HG02943 (cell line): Measurements from ENCODE around the gene HAUS7.
A peak's percentile ranks its signal among the peaks of the same experiment; 100 is the strongest.

ENCODE experiments used
- ATAC-seq: cut with Tn5 transposase; IDR thresholded peaks from one replicate; pipeline ENCODE4 v1.9.1; 2021; ENCODE audit warnings: mild to moderate bottlenecking, low read depth, moderate library complexity; ENCODE audit not compliant: unreplicated experiment

The HAUS7 gene

GRCh38 chrX:153478746-153479145 is 8.4 kb upstream of the HAUS7 start:
- no peak for ATAC-seq

GRCh38 chrX:153477901-153478300 is 7.5 kb upstream of the HAUS7 start:
- no peak for ATAC-seq

GRCh38 chrX:153477364-153477857 is 7.0 kb upstream of the HAUS7 start:
- no peak for ATAC-seq

- ATAC-seq, result no peak
These were observed 6.4 kb upstream of the HAUS7 start for GRCh38 chrX:153476666-153477363.

DNA sequence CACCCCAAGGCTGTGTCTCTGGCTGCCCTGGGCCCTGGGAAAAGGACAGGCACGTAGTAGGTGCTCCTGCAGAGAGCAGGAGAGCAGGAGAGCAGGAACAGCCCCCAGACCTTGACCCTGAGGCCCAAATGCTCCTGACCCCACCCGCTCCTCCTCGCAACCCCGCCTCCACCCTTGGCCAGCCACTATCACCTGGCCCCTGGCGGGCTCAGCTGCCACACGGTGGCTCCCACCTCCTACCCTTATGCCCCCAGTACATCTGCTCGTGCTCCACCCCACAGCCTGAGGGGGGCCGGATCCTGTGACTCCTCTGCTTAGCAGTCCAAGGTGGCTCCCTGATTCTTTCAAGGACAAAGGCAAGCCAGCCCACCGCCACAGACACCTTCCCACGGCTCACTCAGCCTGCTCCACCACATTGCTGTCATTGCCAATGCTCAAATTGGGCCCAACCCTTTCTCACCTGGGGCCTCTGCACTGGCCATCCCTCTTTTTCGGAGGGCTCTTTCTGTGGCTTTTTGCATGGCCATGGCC is 5.4 kb upstream of the HAUS7 start:
- ATAC-seq, result no peak

DNA sequence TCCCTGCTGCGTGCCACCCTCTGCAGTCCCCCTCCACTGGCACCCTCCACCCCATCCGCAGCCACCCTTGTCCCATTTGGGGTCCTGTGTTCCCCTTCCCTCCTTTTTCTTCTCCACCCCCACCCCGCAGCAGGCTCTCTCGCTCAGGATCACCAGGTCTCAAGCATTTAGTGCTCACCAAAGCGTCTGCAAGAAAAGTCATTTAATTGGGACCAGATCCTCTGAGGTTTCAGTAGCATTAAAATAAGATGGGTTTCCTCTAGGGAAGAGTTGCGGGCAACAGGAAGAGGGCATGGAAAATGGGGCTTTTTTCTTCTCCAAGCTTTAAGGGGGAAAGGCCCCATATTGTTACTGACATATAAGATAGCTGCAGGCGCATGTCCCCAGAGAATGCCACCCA is 4.9 kb upstream of the HAUS7 start:
- ATAC-seq, result no peak

DNA sequence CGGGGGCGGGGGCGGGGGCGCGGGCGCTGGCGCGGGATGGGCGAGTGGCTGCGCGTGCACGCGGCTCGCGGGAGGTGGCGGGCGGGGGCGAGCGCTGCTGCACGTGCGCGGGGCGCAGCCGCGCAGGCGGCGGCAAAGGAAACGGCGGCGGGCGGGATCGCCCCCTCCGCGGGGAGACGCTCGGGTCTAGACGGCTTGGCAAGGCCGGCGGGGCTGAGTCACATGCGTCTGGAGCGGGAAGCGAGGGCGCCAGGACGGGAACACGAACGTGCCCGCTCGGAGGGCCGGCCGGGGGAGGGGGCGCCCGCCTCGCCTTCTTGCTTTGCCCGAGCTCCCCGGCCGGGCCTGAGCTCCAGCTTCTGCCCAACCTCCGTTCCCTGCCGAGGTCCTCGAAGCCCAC is 4.3 kb upstream of the HAUS7 start:
- ATAC-seq, result no peak

GRCh38 chrX:153474266-153474665 is 3.9 kb upstream of the HAUS7 start:
- no peak for ATAC-seq

- no peak for ATAC-seq
These were observed 2.8 kb upstream of the HAUS7 start for GRCh38 chrX:153473126-153473525.

DNA sequence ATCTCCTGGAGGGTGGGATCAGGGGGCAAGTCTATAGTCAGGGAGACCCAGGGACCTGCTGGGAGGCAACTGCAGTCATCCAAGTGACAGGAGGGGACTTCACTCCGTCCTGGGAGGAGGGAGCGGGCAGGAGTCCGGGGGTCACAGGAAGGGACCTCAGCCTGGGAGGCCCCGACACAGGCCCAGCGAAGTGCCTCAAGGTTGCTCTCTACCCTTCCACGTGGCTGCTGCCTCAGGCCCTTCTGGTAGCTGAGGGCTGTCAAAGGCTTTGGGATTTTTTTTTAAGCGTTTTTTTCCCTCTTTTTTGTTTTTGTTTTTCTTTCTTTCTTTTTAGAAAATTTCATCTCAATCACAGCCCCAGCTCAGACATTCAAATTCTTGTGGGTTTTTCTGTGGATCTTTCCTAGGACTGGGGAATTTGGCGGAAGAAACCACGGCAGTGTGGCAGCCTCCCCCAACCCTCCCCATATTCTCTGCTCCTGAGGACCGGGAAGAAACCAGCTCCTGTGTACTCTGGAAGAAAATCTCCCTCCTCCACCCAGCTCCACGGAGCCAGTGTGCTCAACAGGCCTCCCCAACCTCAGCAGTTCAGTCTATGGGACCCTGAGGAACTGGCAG is 1.4 kb upstream of the HAUS7 start:
- no peak for ATAC-seq

- peak; percentile 34 for ATAC-seq
These were observed 465 bp downstream of the HAUS7 start for GRCh38 chrX:153469811-153470410.

DNA sequence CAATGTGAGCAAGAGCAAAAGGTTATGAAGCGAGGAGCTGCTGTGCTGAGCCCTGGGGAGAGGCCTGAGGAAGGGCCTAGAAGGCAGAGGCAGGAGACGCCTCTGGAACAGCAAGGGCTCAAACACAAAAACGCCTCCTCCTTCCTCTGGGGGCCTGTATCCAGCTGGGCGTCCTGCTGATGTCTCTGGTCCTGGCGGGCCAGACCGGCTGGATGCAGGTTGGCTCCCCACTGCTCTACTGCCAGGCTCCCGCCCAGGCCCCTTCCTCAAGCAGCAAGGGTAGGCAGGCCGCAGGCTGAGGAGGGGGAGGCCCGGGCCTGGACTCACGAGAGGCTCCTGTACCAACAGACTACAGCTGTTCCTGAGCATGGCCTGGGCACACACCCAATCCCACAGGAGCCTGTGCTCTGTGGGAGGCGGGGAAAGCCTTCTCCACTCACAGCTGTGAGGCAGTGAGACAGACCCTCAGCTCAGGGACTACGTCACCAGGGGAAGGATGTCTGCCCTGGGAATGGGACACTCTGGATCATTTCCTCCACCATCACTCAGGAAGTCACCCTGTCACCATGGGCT is 2.3 kb downstream of the HAUS7 start:
- ATAC-seq, result no peak

DNA sequence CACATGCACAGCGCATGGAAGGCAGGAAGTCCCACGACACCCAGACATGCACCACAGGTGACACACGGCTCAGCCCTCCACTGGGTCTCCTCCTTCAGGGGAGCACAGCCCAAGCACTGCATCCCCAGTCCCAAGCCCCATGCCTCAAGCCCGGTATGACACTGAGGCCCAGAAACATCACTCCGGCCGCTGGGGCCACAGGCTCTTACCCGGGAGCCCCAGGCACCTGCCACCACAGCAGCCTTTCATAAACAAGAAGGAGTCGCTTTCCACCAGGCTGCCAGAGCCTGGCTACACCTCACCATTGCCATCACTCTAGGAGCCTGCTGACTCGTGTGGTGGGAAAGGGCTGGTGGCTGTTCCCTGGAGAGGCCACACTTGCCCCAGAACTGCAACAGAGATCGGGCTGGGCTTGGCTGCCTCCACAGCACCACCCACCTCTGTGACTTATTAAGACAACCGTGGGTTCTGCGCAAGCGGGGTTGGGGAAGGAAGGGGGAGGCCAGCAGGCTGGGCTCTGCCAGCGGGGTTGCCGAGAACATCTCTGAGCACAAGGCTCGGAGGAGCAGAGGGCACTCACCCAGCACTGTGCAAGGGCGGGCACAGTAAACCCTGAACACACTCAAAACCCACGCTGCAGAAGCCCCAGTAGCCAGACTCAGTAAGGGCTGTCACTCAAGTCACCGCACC is 4.5 kb downstream of the HAUS7 start:
- ATAC-seq, result no peak

GRCh38 chrX:153464116-153464515 is 6.3 kb downstream of the HAUS7 start:
- ATAC-seq, result no peak

- no peak for ATAC-seq
These were observed 6.8 kb downstream of the HAUS7 start for GRCh38 chrX:153463556-153463955.

DNA sequence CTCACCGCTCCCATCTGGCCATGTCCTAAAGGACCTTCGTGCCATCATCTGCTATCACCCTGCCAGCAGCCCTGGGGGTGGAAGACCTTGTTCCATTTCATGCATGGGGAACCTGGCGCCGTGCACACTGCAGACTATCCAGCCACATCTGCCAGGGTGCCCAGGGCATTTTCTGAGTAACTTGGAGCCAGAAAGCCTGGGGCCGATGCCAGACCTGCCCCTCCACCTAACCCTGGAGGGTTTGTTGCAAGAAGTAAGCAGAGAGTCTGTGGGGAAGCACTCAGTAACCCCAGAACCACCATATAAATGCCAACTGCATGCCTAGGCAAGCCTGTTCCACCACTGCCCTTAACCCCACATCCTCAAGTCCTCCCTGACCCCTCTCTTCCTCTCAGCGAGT is 7.3 kb downstream of the HAUS7 start:
- no peak for ATAC-seq

DNA sequence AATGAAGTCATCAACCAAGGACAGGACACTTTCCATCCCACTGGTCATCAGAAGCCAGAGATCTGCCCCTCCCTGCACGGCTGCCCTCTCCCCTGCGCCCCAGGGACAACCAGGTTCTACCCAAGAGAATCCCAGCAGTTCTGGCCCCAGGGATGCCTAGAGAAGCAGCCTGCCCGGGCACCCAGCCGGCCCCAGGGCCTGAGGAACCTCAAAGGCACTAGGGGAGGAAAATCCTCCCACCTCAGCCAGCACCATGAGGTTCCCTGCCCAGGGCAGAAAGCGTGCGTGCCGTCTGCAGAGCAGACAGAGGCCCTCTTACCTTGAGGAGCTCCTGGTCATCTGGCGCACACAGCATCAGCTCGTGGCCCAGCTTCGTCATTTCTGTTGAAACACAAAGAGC is 8.1 kb downstream of the HAUS7 start:
- no peak for ATAC-seq

DNA sequence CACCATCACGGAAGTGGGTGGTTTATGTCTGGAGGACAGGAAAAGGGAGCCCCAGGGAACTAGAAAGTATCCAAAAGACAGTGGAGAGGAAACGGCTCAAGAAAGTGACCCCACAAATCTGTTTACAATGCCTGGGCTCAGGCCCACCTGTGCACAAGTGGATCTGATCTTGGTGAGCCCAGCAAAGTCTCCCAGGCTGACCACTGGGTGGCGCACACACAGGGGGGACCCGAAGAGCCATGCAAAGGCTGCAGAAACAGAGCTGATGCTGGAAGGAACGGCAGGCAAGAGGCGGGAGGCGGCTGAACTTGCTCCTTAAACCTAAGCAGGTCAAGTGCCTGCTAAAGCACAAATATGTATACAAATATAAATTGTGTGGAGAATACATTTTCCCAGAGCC is 9.6 kb downstream of the HAUS7 start:
- no peak for ATAC-seq

- ATAC-seq, result no peak
These were observed 10.4 kb downstream of the HAUS7 start for GRCh38 chrX:153459986-153460385.

DNA sequence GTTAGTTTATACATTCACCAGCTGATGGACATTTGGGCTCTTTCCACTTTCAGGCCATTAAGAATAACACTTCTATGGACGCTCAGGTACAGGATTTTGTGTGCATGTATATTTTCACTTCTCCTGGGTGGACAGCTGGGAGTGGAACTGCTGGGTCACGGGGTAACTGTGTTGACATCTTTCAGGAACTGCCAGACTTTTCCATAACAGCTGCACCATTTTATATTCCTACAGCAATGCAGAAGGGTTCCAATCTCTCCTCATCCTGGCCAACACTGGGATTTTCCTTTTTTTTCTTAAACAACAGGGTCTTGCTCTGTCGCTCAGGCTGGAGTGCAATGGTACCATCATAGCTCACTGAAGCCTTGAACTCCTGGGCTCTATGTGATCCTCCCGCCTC is 11.9 kb downstream of the HAUS7 start:
- no peak for ATAC-seq
